Karpas-422 (cell line): ENCODE results near the gene F3. TPM values are rescaled to one million over a fixed set of nuclear protein-coding genes. Genes with fewer than 3 reads are reported as not detected.

ENCODE experiments used
- DNase-seq: peaks from one replicate; pipeline ENCODE4 v3.0.0-alpha.2; 2015
- H2AFZ ChIP-seq: fragments of 200-600 bp; sonication (generic); 2 replicates; pipeline ENCODE4 v1.6.1; 2014; ENCODE audit warnings: antibody characterized with exemption, low read length, mixed read lengths
- H3K27ac ChIP-seq: fragments of 200-600 bp; sonication (generic); 2 replicates; pipeline ENCODE4 v1.5.1; 2014; ENCODE audit warnings: mild to moderate bottlenecking, low read length, moderate library complexity
- H3K27me3 ChIP-seq: fragments of 200-600 bp; sonication (generic); 2 replicates; pipeline ENCODE4 v1.6.1; 2014; ENCODE audit warnings: low read length, mixed read lengths
- H3K36me3 ChIP-seq: fragments of 200-600 bp; sonication (generic); 2 replicates; pipeline ENCODE4 v1.6.1; 2014; ENCODE audit warnings: low read length, mixed read lengths; ENCODE audit not compliant: insufficient read depth
- H3K4me1 ChIP-seq: fragments of 200-600 bp; sonication (generic); 2 replicates; pipeline ENCODE4 v1.6.1; 2014; ENCODE audit warnings: mild to moderate bottlenecking, low read length, mixed read lengths
- H3K4me2 ChIP-seq: fragments of 200-600 bp; sonication (generic); 2 replicates; pipeline ENCODE4 v1.6.1; 2014; ENCODE audit warnings: low read length, low read depth, mild to moderate bottlenecking; ENCODE audit not compliant: poor library complexity, severe bottlenecking
- H3K4me3 ChIP-seq: fragments of 200-600 bp; sonication (generic); 2 replicates; pipeline ENCODE4 v1.5.1; 2014; ENCODE audit warnings: mild to moderate bottlenecking, antibody characterized with exemption, low read length, mixed read lengths
- H3K79me2 ChIP-seq: fragments of 200-600 bp; sonication (generic); 2 replicates; pipeline ENCODE4 v1.6.1; 2014; ENCODE audit warnings: mild to moderate bottlenecking, low read length, mixed read lengths
- H3K9ac ChIP-seq: fragments of 200-600 bp; sonication (generic); 2 replicates; pipeline ENCODE4 v1.6.0; 2014; ENCODE audit warnings: low read length
- H3K9me2 ChIP-seq: fragments of 200-600 bp; sonication (generic), shearing (Covaris generic); replicated peaks from 2 replicates; pipeline ENCODE4 v1.6.0; 2014; ENCODE audit warnings: mild to moderate bottlenecking, low read length, moderate library complexity; ENCODE audit not compliant: insufficient read depth
- H3K9me3 ChIP-seq: fragments of 300-700, 200-600 bp; sonication (generic); 2 replicates; pipeline ENCODE4 v1.6.1; 2014; ENCODE audit warnings: low read length, mixed read lengths
- H4K20me1 ChIP-seq: fragments of 200-600 bp; sonication (generic); 2 replicates; pipeline ENCODE4 v1.6.1; 2014; ENCODE audit warnings: mild to moderate bottlenecking, antibody characterized with exemption, low read length, low read depth; ENCODE audit not compliant: insufficient read depth
- total RNA-seq: library from RNA; depleted of rRNA; stranded (reverse); fragments of >200 nt; shearing (Covaris generic); gene quantifications from 2 replicates; pipeline ENCODE4 v1.2.3, GENCODE V29; 2014; ENCODE audit warnings: low replicate concordance; rRNA removed

F3 gene
- total RNA-seq, result not detected in 2 replicates

DNA sequence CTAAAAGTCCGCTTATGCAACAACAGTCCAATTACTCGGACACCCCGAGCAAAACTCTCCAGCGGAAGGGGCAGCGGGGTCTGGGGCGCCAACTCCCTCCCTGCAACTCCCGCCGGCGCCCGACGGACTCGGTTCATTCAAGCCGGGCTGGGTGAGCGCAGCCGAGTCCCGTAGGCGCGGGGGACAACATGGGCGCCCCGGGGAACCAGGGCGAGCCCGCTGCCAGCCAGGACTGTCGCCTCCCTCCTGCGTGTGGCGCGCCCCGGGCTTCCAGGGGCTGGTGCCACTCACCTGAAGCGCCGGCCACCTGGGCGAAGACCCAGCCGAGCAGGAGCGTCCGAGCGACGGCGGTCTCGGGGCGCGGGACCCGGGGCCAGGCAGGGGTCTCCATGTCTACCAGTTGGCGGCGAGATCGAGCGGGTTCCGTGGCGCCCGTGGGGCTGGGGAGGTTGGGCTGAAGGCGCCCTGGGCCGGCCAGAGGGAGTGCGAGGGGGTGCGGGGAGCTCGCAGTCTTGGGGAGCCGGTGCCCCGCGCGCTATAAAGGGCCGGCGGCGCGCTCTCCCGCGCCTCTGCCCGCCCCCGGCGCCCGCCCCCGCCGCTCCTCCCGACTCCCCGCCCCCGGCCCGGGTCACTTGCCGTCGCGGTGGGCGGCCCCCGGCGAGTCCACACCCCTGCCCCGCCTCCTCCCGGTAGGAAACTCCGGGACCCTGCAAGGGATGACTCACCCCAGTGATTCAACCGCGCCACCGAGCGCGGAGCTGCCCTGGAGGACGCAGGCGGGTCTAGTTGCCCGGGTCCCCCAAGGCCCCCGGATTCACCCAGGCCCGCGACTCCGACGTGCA lies at the start of gene F3:
Gene F3 (minus strand): TSS at position 514 of the 842 bp plus-strand sequence. CDS start 123 bp downstream, at position 391.
- H3K4me2 ChIP-seq, result no peak within 1 kb of the TSS
- H3K9me2 ChIP-seq, result no peaks in the 10 kb centered on the region
- H3K4me3 ChIP-seq, result no peak within 1 kb of the TSS
- H2AFZ ChIP-seq, result no peak within 1 kb of the TSS
- H3K9ac ChIP-seq, result no peak within 1 kb of the TSS
- H3K27ac ChIP-seq, result no peak within 1 kb of the TSS
- H3K4me1 ChIP-seq, result no peaks in the 10 kb centered on the region
- no peaks in the 10 kb centered on the region for H3K36me3 ChIP-seq
- no peaks in the 10 kb centered on the region for H3K79me2 ChIP-seq
- H3K27me3 ChIP-seq, result no peaks in the 10 kb centered on the region
- no peak for DNase-seq
- no peaks in the 10 kb centered on the region for H3K9me3 ChIP-seq
- H4K20me1 ChIP-seq, result no peaks in the 10 kb centered on the region

DNA sequence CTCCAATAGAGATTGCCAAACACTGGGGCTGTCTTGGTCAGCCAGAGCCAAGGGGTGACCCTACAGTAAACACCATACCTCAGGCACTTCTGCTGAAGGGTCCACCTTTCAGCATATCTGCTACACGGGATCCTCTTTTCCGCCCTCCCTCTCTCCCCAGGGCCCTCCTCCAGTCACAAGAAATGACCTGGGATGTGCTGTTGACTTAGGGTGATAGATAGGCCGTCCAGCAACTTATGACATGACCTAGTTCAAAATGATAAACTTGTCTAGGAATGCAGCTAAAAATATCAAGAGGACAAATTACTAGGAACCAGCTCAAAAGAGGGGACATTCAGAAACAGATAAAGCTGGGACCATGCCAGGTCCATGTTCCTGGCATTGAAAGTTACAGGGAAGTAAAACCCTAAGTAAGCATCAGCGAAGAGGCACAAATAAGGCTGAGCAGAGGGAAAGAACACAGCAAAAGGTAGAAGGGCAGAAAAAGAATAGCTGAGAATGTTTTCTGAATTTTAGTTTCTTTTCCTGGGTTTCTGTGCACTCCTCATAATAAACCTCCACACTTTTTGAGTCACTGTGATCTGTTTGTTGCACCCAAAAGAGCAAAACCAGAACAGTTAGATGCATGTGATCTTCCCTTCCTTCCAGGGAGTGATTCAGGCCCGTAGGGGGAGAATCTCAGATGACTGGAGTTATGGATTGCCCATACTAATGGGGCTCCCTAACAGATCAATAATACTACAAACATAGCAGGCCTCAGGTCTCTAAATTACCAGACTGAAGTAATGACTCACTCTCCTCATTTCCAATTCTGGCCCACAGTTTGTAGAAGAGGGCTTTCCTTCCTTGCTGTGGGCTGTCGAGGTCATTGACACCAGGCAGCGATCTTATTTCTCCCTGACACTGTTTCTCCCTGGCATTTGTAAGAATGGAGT lies 48.9 kb upstream of the F3 start:
- Histone ChIP-seq H3K27ac (no peak overlapping the region), H3K9me2 (no peaks in the 10 kb centered on the region), H2AFZ (no peak overlapping the region), H3K36me3 (no peaks in the 10 kb centered on the region), H3K4me2 (no peak overlapping the region), H3K9ac (no peak overlapping the region), H4K20me1 (no peaks in the 10 kb centered on the region), H3K4me3 (no peak overlapping the region), H3K79me2 (no peaks in the 10 kb centered on the region), H3K4me1 (no peaks in the 10 kb centered on the region), H3K27me3 (no peaks in the 10 kb centered on the region), H3K9me3 (no peaks in the 10 kb centered on the region)
- DNase-seq, result no peak

DNA sequence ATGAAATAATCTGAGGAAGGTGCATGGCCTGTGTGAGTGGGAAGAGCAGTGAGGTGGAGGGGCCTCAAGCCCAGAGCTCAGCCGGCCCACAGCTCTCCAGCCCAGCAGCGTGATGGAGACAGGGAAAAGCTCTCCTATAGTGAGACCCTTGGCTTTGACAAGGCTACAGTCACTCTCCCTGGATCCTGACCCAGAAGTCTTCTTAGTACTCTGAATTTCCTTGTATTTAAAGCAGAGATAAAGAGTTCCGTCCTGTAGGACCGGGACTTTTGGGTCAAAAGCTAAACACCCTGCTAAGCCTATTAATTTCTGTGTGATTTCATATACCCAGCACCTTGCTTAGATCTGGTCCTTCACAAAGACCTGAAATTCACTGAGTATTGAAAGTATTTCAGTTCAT lies 48.2 kb upstream of the F3 start:
- Histone ChIP-seq H3K4me1 (no peaks in the 10 kb centered on the region), H3K36me3 (no peaks in the 10 kb centered on the region), H3K27ac (no peak overlapping the region), H3K79me2 (no peaks in the 10 kb centered on the region), H3K9ac (no peak overlapping the region), H3K27me3 (no peaks in the 10 kb centered on the region), H3K9me3 (no peaks in the 10 kb centered on the region), H3K4me2 (no peak overlapping the region), H3K4me3 (no peak overlapping the region), H4K20me1 (no peaks in the 10 kb centered on the region), H2AFZ (no peak overlapping the region), H3K9me2 (no peaks in the 10 kb centered on the region)
- DNase-seq, result no peak

DNA sequence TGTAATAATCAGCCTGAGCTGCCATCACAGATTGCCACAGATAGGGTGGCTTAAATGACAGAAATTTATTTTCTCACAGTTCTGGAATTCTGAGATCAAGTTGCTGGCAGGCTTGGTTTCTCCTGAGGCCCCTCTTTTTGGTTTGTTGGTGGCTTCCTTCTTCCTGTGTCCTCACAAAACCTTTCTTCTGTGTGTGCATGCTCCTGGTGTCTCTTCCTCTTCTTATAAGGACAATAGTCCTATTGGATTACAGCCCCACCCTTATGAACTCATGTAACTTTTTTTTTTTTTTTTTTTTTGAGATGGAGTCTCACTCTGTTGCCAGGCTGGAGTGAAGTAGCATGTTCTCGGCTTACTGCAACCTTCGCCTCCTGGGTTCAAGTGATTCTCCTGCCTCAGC lies 41.0 kb upstream of the F3 start:
- Histone ChIP-seq H3K27ac (no peak overlapping the region), H3K27me3 (no peaks in the 10 kb centered on the region), H3K4me2 (no peak overlapping the region)

DNA sequence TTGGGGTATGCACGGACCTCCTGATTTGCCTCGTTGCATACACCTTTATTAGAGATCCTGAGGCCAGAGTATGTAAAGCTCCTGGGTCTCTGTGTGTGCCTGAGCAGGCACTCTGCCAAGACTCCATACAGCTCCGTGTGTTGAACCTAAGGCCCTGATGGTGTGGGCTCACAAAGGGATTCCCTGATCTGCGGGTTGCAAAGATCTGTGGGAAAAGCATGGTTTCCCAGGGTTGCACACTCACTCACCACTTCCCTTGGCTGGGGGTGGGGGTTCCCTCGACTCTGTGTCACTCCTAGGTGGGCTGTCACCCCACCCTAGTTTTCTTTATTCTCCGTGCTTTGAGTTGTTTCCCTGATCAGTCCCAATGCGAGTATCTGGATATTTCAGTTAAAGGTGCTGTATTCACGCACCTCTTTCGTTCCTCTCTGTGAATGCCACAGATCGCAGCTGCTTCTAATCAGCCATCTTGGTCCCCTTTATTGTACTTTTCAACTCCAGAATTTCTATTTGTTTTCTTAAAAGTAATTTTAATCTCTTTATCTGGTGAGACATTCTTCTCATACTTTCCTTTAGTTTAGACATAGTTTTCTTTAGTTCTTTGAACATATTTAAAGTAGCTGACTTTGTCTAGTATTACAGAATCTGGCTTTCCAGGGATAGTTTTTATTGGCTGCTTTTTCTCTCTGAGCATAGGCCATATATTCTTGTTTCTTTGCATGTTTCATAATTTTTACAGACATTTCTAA lies 39.0 kb upstream of the F3 start:
- H3K4me2 ChIP-seq, result no peak overlapping the region

More for the DNA sequence above, 41.0 kb upstream of the F3 start:
- H3K9me2 ChIP-seq, result no peaks in the 10 kb centered on the region
- no peak for DNase-seq
- H3K9me3 ChIP-seq, result no peaks in the 10 kb centered on the region
- no peaks in the 10 kb centered on the region for H4K20me1 ChIP-seq
- no peak overlapping the region for H2AFZ ChIP-seq
- no peaks in the 10 kb centered on the region for H3K4me1 ChIP-seq
- no peak overlapping the region for H3K9ac ChIP-seq
- no peaks in the 10 kb centered on the region for H3K79me2 ChIP-seq
- H3K4me3 ChIP-seq, result no peak overlapping the region
- no peaks in the 10 kb centered on the region for H3K36me3 ChIP-seq

DNA sequence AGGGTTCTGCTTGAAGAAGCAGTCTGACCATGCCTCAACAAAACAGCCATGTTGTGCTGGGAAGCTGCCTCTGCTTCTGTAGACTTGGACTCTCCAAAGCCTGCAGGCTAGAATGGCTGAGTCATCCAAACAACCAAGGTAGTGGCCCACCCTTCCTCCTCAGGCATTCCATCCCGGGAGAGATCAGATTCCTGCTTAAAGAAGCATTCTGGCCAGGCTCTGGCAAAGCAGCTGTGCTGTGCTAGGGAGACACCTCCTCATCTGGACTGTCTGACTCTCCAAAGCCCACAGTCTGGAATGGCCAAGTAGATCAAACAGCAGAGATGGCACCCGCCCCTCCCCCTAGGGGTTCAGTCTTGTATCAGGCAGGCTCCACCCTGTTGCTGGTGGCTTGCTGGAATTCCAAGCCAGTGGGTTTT lies 38.3 kb upstream of the F3 start:
- H3K27me3 ChIP-seq, result no peaks in the 10 kb centered on the region
- no peak overlapping the region for H3K9ac ChIP-seq
- no peak overlapping the region for H3K4me3 ChIP-seq

More for the DNA sequence above, 39.0 kb upstream of the F3 start:
- Histone ChIP-seq H4K20me1 (no peaks in the 10 kb centered on the region), H3K9ac (no peak overlapping the region), H3K36me3 (no peaks in the 10 kb centered on the region), H3K9me2 (no peaks in the 10 kb centered on the region), H3K4me1 (no peaks in the 10 kb centered on the region), H3K79me2 (no peaks in the 10 kb centered on the region), H3K9me3 (no peaks in the 10 kb centered on the region), H3K27me3 (no peaks in the 10 kb centered on the region), H3K27ac (no peak overlapping the region), H3K4me3 (no peak overlapping the region), H2AFZ (no peak overlapping the region)
- no peak for DNase-seq

DNA sequence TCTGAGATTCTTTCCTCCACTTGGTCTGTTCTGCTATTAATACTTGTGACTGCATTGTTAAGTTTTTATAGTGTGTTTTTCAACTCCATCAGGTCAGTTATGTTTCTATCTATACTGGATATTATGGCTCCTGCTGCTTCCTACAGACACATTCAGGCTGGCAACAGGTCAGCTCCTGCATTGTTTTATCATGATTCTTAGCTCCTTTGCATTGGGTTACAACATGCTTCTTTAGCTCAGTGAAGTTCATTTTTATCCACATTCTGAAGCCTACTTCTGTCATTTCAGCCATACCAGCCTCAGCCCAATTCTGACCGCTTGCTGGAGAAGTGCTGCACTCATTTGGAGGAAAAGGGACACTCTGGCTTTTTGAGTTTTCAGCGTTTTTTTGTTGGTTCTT lies 37.3 kb upstream of the F3 start:
- no peaks in the 10 kb centered on the region for H4K20me1 ChIP-seq
- no peaks in the 10 kb centered on the region for H3K9me3 ChIP-seq
- H3K9ac ChIP-seq, result no peak overlapping the region
- H3K36me3 ChIP-seq, result no peaks in the 10 kb centered on the region
- H3K4me3 ChIP-seq, result no peak overlapping the region
- H3K4me1 ChIP-seq, result no peaks in the 10 kb centered on the region
- no peak overlapping the region for H2AFZ ChIP-seq
- no peak for DNase-seq
- H3K79me2 ChIP-seq, result no peaks in the 10 kb centered on the region
- H3K27me3 ChIP-seq, result no peaks in the 10 kb centered on the region
- no peak overlapping the region for H3K4me2 ChIP-seq
- no peaks in the 10 kb centered on the region for H3K9me2 ChIP-seq
- H3K27ac ChIP-seq, result no peak overlapping the region

More for the DNA sequence above, 38.3 kb upstream of the F3 start:
- H3K4me2 ChIP-seq, result no peak overlapping the region
- no peaks in the 10 kb centered on the region for H3K9me2 ChIP-seq
- no peaks in the 10 kb centered on the region for H3K79me2 ChIP-seq
- no peaks in the 10 kb centered on the region for H3K4me1 ChIP-seq
- H2AFZ ChIP-seq, result no peak overlapping the region
- no peaks in the 10 kb centered on the region for H3K9me3 ChIP-seq
- no peaks in the 10 kb centered on the region for H3K36me3 ChIP-seq
- H4K20me1 ChIP-seq, result no peaks in the 10 kb centered on the region
- no peak overlapping the region for H3K27ac ChIP-seq
- no peak for DNase-seq
